ENCODE measurements around the gene SMC2.

Gene SMC2

DNA sequence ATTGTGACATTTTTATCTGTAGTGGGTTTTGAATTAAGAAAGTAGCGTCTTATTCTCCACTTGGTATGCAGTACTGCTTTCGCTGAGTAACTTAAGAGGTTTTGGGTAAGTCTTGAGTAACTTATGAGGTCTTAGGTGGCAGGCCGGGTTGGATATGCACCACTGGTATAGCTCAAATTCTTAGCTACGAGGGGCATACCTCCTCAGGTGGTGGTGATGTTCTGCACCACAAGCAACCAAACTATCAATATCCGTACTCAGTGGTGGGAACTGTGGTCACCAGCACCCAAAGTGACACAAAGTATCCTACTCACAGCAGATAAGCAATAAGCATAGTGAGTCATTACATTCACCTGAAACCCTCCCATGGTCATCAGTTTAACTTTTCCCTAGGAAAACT is 13.7 kb downstream of the SMC2 start:
- TF ChIP-seq, protein P1, sequence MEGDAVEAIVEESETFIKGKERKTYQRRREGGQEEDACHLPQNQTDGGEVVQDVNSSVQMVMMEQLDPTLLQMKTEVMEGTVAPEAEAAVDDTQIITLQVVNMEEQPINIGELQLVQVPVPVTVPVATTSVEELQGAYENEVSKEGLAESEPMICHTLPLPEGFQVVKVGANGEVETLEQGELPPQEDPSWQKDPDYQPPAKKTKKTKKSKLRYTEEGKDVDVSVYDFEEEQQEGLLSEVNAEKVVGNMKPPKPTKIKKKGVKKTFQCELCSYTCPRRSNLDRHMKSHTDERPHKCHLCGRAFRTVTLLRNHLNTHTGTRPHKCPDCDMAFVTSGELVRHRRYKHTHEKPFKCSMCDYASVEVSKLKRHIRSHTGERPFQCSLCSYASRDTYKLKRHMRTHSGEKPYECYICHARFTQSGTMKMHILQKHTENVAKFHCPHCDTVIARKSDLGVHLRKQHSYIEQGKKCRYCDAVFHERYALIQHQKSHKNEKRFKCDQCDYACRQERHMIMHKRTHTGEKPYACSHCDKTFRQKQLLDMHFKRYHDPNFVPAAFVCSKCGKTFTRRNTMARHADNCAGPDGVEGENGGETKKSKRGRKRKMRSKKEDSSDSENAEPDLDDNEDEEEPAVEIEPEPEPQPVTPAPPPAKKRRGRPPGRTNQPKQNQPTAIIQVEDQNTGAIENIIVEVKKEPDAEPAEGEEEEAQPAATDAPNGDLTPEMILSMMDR (conservative IDR thresholded peaks at IDR 0.05): no peak
- no peak for TF ChIP-seq ZFX (IDR thresholded peaks at IDR 0.05)
- H3K27ac ChIP-seq: no peak overlapping the region

DNA sequence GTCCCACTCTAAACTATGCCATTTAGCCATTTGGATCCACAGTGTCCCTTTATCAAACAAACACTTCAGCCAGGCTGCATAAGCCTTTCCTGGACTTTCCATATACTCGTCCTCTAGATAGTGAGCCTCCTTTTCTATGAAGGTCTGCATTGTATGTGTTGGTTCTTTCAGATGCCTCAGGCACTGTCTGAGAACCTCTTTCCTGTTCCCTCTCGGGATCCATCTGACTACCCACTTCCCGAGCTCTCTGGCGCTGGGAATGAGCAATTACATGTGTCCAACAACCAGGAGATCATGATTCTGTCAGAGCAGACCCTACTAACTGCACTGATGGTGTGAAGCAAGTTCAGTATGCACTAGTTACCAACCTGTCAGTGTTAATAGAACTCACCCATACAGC is 14.2 kb downstream of the SMC2 start:
- no peak for TF ChIP-seq ZFX (IDR thresholded peaks at IDR 0.05)
- TF ChIP-seq, protein P1 (conservative IDR thresholded peaks at IDR 0.05): no peak
- no peak overlapping the region for H3K27ac ChIP-seq

DNA sequence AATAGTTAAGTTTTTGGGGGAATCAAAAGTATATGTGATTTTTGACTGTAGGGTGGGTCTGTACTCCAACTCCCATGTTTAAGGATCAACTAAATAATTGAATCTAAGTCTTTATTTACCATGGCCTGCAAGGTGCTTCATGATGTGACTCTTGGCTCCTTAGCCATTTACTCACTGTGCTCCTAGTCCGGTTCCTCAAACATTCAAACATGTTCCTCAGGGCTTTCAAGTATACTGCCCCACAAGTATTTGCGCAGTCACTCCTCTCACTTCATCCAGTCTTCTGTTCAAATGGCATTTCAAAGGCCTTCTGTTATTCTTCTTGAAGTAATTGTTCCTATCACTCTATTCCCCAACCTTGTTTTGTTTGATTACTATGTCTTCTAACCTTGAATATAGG is 16.4 kb downstream of the SMC2 start:
- TF ChIP-seq, protein P1 (conservative IDR thresholded peaks at IDR 0.05): no peak
- no peak for TF ChIP-seq ZFX (IDR thresholded peaks at IDR 0.05)
- H3K27ac ChIP-seq: no peak overlapping the region

DNA sequence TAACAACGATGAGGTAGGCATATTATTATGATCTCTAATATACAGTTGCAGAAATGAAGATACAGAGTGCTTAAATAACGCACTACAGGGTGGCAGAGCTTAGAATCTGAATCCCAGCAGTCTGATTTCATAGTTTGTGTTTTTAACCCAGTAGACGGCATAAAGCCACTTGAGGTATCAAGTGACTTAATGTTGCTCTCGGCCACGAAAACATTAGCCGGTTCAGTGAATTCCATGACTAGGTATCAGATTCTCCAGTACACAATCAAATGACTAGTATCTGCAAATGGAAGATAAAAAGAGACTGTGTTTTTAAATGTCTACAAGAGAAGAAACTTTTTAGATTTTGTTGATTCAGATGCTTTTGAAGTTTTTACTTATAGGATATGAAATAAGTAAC is 24.8 kb downstream of the SMC2 start:
- no peak for TF ChIP-seq ZFX (IDR thresholded peaks at IDR 0.05)
- TF ChIP-seq, protein P1 (conservative IDR thresholded peaks at IDR 0.05): no peak
- H3K27ac ChIP-seq: no peak overlapping the region

DNA sequence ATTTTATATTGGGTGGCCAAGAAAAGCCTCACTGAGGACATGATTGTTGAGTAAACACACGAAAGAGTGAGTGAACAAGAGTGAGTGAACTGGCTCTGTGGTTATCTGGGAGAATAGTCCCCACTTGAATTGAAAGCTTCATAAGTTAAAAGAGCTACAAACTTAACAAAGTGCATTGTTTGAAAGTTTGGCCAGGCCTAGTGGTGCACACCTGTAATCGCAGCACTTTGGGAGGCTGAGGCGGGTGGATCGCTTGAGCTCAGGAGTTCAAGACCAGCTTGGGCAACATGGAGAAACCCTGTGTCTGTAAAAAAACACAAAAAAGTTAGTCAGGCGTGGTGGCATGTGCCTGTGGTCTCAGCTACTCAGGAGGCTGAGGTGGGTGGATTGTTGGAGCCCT is 26.9 kb downstream of the SMC2 start:
- TF ChIP-seq, protein P1 (conservative IDR thresholded peaks at IDR 0.05): no peak; the same call in 1 of the 2 replicates
- no peak for TF ChIP-seq ZFX (IDR thresholded peaks at IDR 0.05)

DNA sequence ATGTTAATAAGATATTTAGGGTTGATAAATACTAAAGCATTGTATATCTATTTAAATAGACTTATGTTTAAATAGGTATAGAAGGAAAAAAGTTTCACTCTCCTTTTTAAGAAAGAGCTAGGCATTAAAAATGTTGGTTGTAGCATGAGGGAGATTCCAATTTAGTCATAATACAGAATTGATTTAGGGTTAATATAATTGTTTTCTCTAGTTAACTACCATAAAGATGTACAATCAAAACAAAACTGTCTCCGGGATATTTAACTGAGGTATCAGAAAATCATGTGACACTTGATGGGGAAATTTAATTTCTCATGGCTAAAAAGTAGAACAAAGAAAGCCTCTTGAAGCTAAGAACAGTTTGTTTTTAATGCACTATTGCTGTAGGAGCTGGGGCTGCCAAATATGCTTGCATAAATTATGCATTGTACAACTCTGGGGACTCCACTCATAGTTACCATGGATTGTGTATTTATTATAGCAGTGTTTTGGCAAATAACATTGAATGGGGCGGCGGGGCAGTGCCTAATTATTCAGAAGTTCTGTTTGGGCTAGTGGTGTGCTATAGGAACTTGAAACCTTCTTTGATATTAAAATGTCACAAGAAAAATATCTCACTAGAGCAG is 44.2 kb downstream of the SMC2 start:
- no peak overlapping the region for H3K27ac ChIP-seq
- TF ChIP-seq ZFX (IDR thresholded peaks at IDR 0.05): no peak
- TF ChIP-seq, protein P1 (conservative IDR thresholded peaks at IDR 0.05): no peak

More for the DNA sequence above, 26.9 kb downstream of the SMC2 start:
- no peak overlapping the region for H3K27ac ChIP-seq

DNA sequence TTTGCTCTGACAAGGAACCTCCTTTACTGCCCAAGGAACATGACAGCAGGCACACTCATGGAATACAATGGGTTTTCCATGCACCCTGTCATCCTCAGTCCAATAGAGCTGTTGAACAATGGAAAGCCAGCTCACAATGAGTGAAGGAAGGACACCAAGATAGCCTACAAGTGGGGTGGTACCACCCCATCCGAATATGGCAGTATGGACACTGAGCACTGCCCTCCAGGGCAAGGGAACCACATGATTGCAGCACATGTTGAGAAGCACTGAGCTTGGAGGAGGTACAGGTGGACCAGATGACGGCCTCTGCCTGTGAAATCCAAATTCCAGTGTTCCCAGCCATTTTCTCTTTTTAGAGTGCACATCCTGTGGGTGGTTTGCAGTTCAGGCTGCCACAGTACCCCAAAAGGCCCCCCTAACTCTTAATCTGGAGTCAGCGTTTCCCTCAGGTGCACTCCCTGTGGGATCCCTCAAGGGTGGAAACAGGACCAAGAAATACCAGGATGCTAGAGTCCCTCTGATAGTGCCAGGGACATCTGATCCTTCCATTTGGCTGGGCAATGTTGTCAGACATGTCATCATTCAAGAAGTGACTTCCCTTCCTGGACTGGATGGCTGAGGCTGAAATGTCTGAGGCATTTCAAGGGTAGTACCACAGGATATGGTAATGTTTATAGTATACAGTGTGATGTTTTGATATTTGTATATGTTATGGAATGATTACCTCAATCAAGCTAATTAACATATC is 48.9 kb downstream of the SMC2 start:
- H3K27ac ChIP-seq: no peak overlapping the region
- TF ChIP-seq, protein P1 (conservative IDR thresholded peaks at IDR 0.05): no peak
- no peak for TF ChIP-seq ZFX (IDR thresholded peaks at IDR 0.05)

All from C4-2B (cell line).